Measurements from ENCODE around the gene MEGF8. TPM values are rescaled to one million over a fixed set of nuclear protein-coding genes. Genes with fewer than 3 reads are reported as not detected.

Gene MEGF8
- total RNA-seq, 1 donor from 2014 or later: 15.1 TPM

- H3K4me1 Mint-ChIP-seq: peaks cover 21% of the 10 kb centered on the region
- no peak for TF ChIP-seq CTCF (IDR thresholded peaks at IDR 0.05)
- no peaks in the 10 kb centered on the region for H3K9me3 Mint-ChIP-seq
- DNase-seq (peak; percentile 22), ATAC-seq (ENCODE audit: low read depth) (no peak)
- intact Hi-C loops (cut with micrococcal nuclease): loop anchor here (1.0 to 2.0 kb wide), 13 partner anchors 11 to 465 kb away; partner anchors contain the start of genes GSK3A, PAFAH1B3, POU2F2 and PRR19
- H3K27ac Mint-ChIP-seq: peak overlapping the region; percentile 75
- H3K27me3 Mint-ChIP-seq: peaks cover 7% of the 10 kb centered on the region
- CTCF ChIA-PET: no interaction called here
- H3K4me3 Mint-ChIP-seq: peak overlapping the region; percentile 87
- POLR2A ChIA-PET: interaction anchor here (2.1 kb wide), 1 partner anchor 82 kb away, joined by 4 read pairs; the partner anchor contains the start of gene GSK3A
- peaks cover 2% of the 10 kb centered on the region for H3K36me3 Mint-ChIP-seq (ENCODE audit: low read depth)
These were observed 654 bp upstream of the MEGF8 start for GRCh38 chr19:42324655-42325307.

- ChIA-PET POLR2A (no interaction called here), CTCF (interaction anchor here (1.3 kb wide), 1 partner anchor 107 kb away, joined by 3 read pairs; no protein-coding TSS in a partner anchor)
- peak overlapping the region; percentile 75 for H3K27ac Mint-ChIP-seq
- peak overlapping the region; percentile 87 for H3K4me3 Mint-ChIP-seq
- peak; percentile 45 for DNase-seq
- H3K4me1 Mint-ChIP-seq: peaks cover 21% of the 10 kb centered on the region
- no peak for TF ChIP-seq CTCF (IDR thresholded peaks at IDR 0.05)
- peak; percentile 9 for ATAC-seq (ENCODE audit: low read depth)
- no peaks in the 10 kb centered on the region for H3K9me3 Mint-ChIP-seq
- H3K27me3 Mint-ChIP-seq: peaks cover 7% of the 10 kb centered on the region
- intact Hi-C loops (cut with micrococcal nuclease): loop anchor here (1.0 to 2.0 kb wide), 13 partner anchors 13 to 467 kb away; partner anchors contain the start of genes GSK3A, PAFAH1B3, POU2F2 and PRR19
- H3K36me3 Mint-ChIP-seq (ENCODE audit: low read depth): peaks cover 2% of the 10 kb centered on the region
These were observed 699 bp downstream of the MEGF8 start for GRCh38 chr19:42325896-42326771.

DNA sequence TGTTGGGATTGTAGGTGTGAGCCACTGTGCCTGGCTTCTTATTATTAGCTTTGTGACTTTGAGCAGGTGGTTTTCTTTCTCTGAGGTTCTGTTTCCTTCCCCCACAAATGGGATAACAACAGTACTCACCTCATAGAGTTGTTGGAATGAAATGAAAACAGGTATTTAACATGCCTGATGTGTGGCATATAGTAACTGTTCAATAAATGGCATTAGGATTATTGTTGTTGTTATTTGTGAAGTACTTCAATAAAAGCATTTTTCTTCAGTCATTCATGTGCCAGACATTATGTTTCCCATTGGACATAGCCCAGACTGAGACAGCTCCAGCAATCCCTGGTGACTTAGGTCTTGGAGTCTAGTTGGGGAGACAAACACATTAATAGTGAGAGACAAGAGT is 1.5 kb downstream of the MEGF8 start:
- DNase-seq (no peak), ATAC-seq (ENCODE audit: low read depth) (no peak)
- Mint-ChIP-seq H3K36me3 (ENCODE audit: low read depth) (peaks cover 2% of the 10 kb centered on the region), H3K9me3 (no peaks in the 10 kb centered on the region), H3K27ac (no peak overlapping the region), H3K4me3 (peak overlapping the region; percentile 87), H3K4me1 (peaks cover 21% of the 10 kb centered on the region), H3K27me3 (peaks cover 5% of the 10 kb centered on the region)
- TF ChIP-seq CTCF (IDR thresholded peaks at IDR 0.05): no peak
- ChIA-PET POLR2A (no interaction called here), CTCF (interaction anchor here (1.3 to 1.4 kb wide), 2 partner anchors 73 to 106 kb away, joined by 3 to 4 read pairs; no protein-coding TSS in a partner anchor)
- intact Hi-C loops (cut with micrococcal nuclease): no loop called here

DNA sequence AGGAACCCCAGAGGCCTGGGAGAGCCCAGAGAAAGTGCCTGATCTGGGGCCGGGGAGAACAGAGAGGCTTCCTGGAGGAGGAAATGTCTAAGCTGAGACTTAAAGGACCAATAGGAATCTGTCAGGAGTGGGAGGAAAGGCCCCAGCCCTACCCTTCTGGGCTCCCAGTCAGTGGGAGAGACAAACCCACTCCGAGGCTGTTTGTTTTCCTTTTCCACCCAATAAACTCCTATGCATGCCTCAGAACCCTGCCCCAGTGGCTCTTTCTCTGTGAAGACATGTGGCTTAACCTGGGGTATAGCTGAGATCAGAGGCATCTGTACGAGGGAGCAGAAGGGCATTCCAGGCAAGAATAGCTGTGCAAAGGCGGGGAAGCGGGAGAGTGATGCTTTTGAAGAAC is 1.9 kb downstream of the MEGF8 start:
- CTCF ChIA-PET: interaction anchor here (1.3 to 1.4 kb wide), 2 partner anchors 73 to 106 kb away, joined by 3 to 4 read pairs; no protein-coding TSS in a partner anchor
- POLR2A ChIA-PET: no interaction called here
- Mint-ChIP-seq H3K27me3 (peaks cover 5% of the 10 kb centered on the region), H3K4me1 (peaks cover 21% of the 10 kb centered on the region), H3K36me3 (ENCODE audit: low read depth) (peaks cover 2% of the 10 kb centered on the region), H3K9me3 (no peaks in the 10 kb centered on the region), H3K27ac (no peak overlapping the region), H3K4me3 (no peak overlapping the region)
- ATAC-seq (ENCODE audit: low read depth) (no peak), DNase-seq (no peak)
- no peak for TF ChIP-seq CTCF (IDR thresholded peaks at IDR 0.05)
- intact Hi-C loops (cut with micrococcal nuclease): no loop called here

GRCh38 chr19:42328106-42328505 is 2.7 kb downstream of the MEGF8 start:
- Mint-ChIP-seq H3K27me3 (peaks cover 5% of the 10 kb centered on the region), H3K9me3 (no peaks in the 10 kb centered on the region), H3K36me3 (ENCODE audit: low read depth) (peaks cover 2% of the 10 kb centered on the region), H3K4me3 (no peak overlapping the region), H3K27ac (no peak overlapping the region), H3K4me1 (peaks cover 21% of the 10 kb centered on the region)
- intact Hi-C loops (cut with micrococcal nuclease): no loop called here
- DNase-seq (no peak), ATAC-seq (ENCODE audit: low read depth) (no peak)
- POLR2A ChIA-PET: no interaction called here
- CTCF ChIA-PET: interaction anchor here (1.4 kb wide), 1 partner anchor 72 kb away, joined by 4 read pairs; no protein-coding TSS in a partner anchor
- TF ChIP-seq CTCF (IDR thresholded peaks at IDR 0.05): no peak
